ENCODE results near the gene SIGMAR1.

- TF ChIP-seq CBX5 (IDR thresholded peaks at IDR 0.05; ENCODE audit: low read depth, low read length) (no peak), GABPA (IDR thresholded peaks at IDR 0.05; ENCODE audit: borderline replicate concordance, insufficient read depth, low read length) (no peak), POLR2A (IDR thresholded peaks at IDR 0.05; ENCODE audit: control extremely low read depth in 1 of 2, low read depth in 2 of 2, low read length in 2 of 2) (no peak), CTCF (IDR thresholded peaks at IDR 0.05; ENCODE audit: control extremely low read depth in 1 of 3, insufficient read depth in 1 of 3, low read depth in 1 of 3, low read length in 3 of 3) (no peak), CEBPB (IDR thresholded peaks at IDR 0.05; ENCODE audit: low read depth, low read length) (no peak), TAF7 (optimal IDR thresholded peaks at IDR 0.05; ENCODE audit: borderline replicate concordance, low read depth, low read length) (no peak), RXRA (IDR thresholded peaks at IDR 0.05; ENCODE audit: insufficient read depth, low read depth, low read length) (no peak), BCL11A (IDR thresholded peaks at IDR 0.05; ENCODE audit: low read depth in 2 of 2, low read length in 2 of 2) (no peak), RAD21 (IDR thresholded peaks at IDR 0.05 in 1 of 2, conservative IDR thresholded peaks at IDR 0.05 in 1 of 2; ENCODE audit: low read depth in 2 of 2, low read length in 2 of 2) (no peak), CREB1 (IDR thresholded peaks at IDR 0.05) (no peak), EZH2 (IDR thresholded peaks at IDR 0.05; ENCODE audit: low read depth, low read length, severe bottlenecking) (no peak), SUZ12 (IDR thresholded peaks at IDR 0.05; ENCODE audit: low read length) (no peak), KDM5A (IDR thresholded peaks at IDR 0.05; ENCODE audit: low read length) (no peak), CBX8 (IDR thresholded peaks at IDR 0.05; ENCODE audit: borderline replicate concordance, low read depth, low read length) (no peak)
Measured at GRCh38 chr9:34594177-34594576, 43.4 kb downstream of the SIGMAR1 start.
